Caki2 (cell line): ENCODE data around the gene PRR5L. TPM values are rescaled to one million over a fixed set of nuclear protein-coding genes. Genes with fewer than 3 reads are reported as not detected.
A peak's percentile ranks its signal among the peaks of the same experiment; 100 is the strongest.

Experiments
- DNase-seq: peaks from one replicate; pipeline ENCODE4 v3.0.0-alpha.2; 2015; ENCODE audit warnings: low read depth
- in situ Hi-C: cut with HindIII; loops from 2 replicates; pipeline ENCODE4 v1.10.0; 2016; ENCODE audit warnings: low sequenced_read_pairs, low pct_unique_long_range_greater_than_20kb, mixed read lengths
- total RNA-seq: library from RNA; depleted of rRNA; stranded (reverse); fragments of >200 nt; shearing (Covaris generic); gene quantifications from 2 replicates; pipeline ENCODE4 v1.2.3, GENCODE V29; 2014; ENCODE audit warnings: low replicate concordance

The PRR5L gene
- total RNA-seq, 1 experiment from 2014 or later, result 0.44 TPM

GRCh38 chr11:36404831-36405230, 108.7 kb downstream of the PRR5L start:
- no peak for DNase-seq
- in situ Hi-C loops, result no loop called here

GRCh38 chr11:36405585-36406367, 109.7 kb downstream of the PRR5L start:
- DNase-seq, result no peak
- in situ Hi-C loops, result no loop called here

GRCh38 chr11:36407356-36407755, 111.3 kb downstream of the PRR5L start:
- DNase-seq, result no peak
- in situ Hi-C loops, result no loop called here

GRCh38 chr11:36408498-36409136, 112.5 kb downstream of the PRR5L start:
- in situ Hi-C loops, result no loop called here
- DNase-seq, result no peak

- DNase-seq, result no peak
- in situ Hi-C loops, result no loop called here
Measured at GRCh38 chr11:36409152-36409816, 113.2 kb downstream of the PRR5L start.

GRCh38 chr11:36411202-36411640, 115.1 kb downstream of the PRR5L start:
- no peak for DNase-seq
- in situ Hi-C loops, result no loop called here

- DNase-seq, result no peak
- in situ Hi-C loops, result no loop called here
Measured at GRCh38 chr11:36412781-36413383, 116.8 kb downstream of the PRR5L start.

- in situ Hi-C loops, result no loop called here
- no peak for DNase-seq
Measured at GRCh38 chr11:36417154-36417553, 121.1 kb downstream of the PRR5L start.

GRCh38 chr11:36419791-36420424, 123.8 kb downstream of the PRR5L start:
- no peak for DNase-seq
- in situ Hi-C loops, result no loop called here

- DNase-seq, result no peak
- in situ Hi-C loops, result no loop called here
Measured at GRCh38 chr11:36421546-36422155, 125.6 kb downstream of the PRR5L start.

GRCh38 chr11:36425561-36426081, 129.5 kb downstream of the PRR5L start:
- no peak for DNase-seq

GRCh38 chr11:36426226-36426848, 130.2 kb downstream of the PRR5L start:
- in situ Hi-C loops, result no loop called here
- DNase-seq, result no peak

More at GRCh38 chr11:36425561-36426081, 129.5 kb downstream of the PRR5L start:
- in situ Hi-C loops, result no loop called here

- DNase-seq, result no peak
- in situ Hi-C loops, result no loop called here
Measured at GRCh38 chr11:36427079-36427478, 131.0 kb downstream of the PRR5L start.

- in situ Hi-C loops, result no loop called here
- no peak for DNase-seq
Measured at GRCh38 chr11:36427876-36428275, 131.8 kb downstream of the PRR5L start.

GRCh38 chr11:36431429-36432092, 135.5 kb downstream of the PRR5L start:
- in situ Hi-C loops, result no loop called here
- peak; percentile 48 for DNase-seq

GRCh38 chr11:36432093-36432469, 136.0 kb downstream of the PRR5L start:
- in situ Hi-C loops, result no loop called here
- DNase-seq, result no peak

GRCh38 chr11:36432738-36433137, 136.7 kb downstream of the PRR5L start:
- in situ Hi-C loops, result no loop called here
- DNase-seq, result no peak
